GM12892 (cell line): ENCODE data around the gene ADAT3.

Experiments
- POLR2A ChIP-seq: IDR thresholded peaks from 2 replicates; pipeline ENCODE4 v1.6.1; 2011; ENCODE audit warnings: low read depth, low read length, control low read depth
- POLR2AphosphoS5 ChIP-seq: IDR thresholded peaks from 2 replicates; pipeline ENCODE4 v1.6.1; 2011; ENCODE audit warnings: low read depth, low read length, control low read depth

DNA sequence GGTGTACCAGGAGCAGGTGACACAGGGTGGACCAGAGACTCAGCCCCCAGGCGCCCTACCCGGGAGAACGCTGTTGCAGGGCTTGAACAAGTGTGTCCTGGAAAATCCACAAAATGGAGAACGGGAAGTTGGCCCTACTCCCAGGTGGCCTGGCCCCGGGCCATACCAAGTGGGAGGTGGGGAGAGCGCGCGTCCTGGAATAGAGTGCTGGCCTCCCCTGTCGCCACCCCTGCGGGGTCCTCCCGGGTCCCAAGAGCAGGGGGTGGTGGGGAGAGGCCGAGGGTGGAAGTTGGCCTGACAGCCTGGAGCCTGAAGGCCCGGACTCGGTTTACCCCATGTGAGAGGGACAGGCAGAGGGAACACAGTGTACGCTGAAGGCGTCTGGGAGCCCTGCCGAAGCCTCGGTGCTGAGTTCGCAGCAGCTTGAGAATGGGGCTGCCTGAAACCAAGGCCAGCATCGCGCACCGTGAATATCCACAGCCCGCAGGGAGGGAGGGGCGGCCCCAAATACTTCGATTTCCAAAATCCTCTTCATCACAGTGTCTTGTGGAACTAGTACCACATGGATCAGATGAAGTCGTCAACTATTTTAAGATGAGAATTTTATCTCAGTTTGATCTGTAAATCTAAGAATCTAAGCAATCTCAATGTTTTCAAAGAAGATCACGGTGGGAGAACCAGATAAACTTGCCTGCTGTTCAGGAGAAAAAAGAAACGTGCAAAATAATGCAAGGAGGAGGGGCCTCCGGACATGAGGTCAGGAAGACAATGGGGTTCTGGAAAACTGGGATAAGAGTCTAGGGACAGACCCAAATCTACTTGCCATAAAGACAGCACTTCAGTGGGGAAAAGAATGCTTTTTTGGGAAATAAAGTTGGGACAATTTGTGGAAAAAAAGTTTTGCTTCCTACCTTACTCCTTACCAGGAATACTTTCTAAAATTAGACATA, 31.4 kb upstream of the ADAT3 start:
- TF ChIP-seq POLR2A, result no peak
- TF ChIP-seq POLR2AphosphoS5, result no peak
